Esophagus squamous epithelium (tissue), 4 donors: ENCODE measurements around the gene MICAL2.

Experiments used
- CTCF ChIP-seq, 6 experiments: fragments of 450-650 bp in 4 of 6; fragments of 200-600 bp in 2 of 6; sonication (generic) in 2 of 6; IDR thresholded peaks; one replicate each; pipeline ENCODE4 v1.5.1; 2016 to 2019; ENCODE audit warnings: antibody characterized with exemption in 6 of 6, mild to moderate bottlenecking in 4 of 6, moderate library complexity in 4 of 6
- POLR2A ChIP-seq, 4 donors: fragments of 450-650 bp; IDR thresholded peaks; one replicate each; pipeline ENCODE4 v1.6.1; 2017; ENCODE audit warnings: antibody characterized with exemption in 4 of 4, mild to moderate bottlenecking in 4 of 4, moderate library complexity in 3 of 4

GRCh38 chr11:12288212-12288930 is 178.0 kb downstream of the MICAL2 start:
- TF ChIP-seq CTCF (IDR thresholded peaks at IDR 0.05) (peak; percentile 43 to 82 (median 72)), POLR2A (IDR thresholded peaks at IDR 0.05) (no peak)
